ENCODE results near the gene GPR137B.
"Not testable (repeated sequence)": the region's sequence is repeated elsewhere in the genome, so short reads cannot be mapped to it uniquely, and the experiment has no call there.

The GPR137B gene, protein sequence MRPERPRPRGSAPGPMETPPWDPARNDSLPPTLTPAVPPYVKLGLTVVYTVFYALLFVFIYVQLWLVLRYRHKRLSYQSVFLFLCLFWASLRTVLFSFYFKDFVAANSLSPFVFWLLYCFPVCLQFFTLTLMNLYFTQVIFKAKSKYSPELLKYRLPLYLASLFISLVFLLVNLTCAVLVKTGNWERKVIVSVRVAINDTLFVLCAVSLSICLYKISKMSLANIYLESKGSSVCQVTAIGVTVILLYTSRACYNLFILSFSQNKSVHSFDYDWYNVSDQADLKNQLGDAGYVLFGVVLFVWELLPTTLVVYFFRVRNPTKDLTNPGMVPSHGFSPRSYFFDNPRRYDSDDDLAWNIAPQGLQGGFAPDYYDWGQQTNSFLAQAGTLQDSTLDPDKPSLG

DNA sequence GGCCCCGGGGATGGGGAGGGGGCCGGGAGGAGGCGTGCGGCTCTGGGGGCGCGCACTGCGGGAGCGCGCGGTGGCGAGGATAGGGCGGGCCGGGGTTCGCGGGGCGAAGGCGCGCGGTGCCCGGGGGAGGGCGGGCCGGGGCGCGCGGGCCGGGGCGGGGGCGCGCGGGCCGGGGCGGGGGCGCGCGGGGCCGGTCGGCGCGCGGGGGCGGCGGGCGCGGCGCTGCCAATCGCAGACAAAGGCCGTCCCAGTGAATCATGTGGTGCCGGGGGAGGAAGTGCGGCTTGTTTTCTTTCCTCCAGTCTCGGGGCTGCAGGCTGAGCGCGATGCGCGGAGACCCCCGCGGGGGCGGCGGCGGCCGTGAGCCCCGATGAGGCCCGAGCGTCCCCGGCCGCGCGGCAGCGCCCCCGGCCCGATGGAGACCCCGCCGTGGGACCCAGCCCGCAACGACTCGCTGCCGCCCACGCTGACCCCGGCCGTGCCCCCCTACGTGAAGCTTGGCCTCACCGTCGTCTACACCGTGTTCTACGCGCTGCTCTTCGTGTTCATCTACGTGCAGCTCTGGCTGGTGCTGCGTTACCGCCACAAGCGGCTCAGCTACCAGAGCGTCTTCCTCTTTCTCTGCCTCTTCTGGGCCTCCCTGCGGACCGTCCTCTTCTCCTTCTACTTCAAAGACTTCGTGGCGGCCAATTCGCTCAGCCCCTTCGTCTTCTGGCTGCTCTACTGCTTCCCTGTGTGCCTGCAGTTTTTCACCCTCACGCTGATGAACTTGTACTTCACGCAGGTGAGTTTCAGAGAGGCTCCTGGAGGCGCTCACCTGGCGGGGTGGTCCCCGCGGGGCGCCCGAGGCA, at the start of gene GPR137B:
GPR137B (plus strand) TSS at position 287 of the 851 bp plus-strand sequence; CDS start at position 371, 84 bp downstream.
- Histone ChIP-seq H3K9me2 (replicated peaks; ENCODE audit: insufficient read depth, low read length) (no peaks in the 10 kb centered on the region), H3F3A (ENCODE audit: insufficient read depth) (no peaks in the 10 kb centered on the region), H3K27me3 (ENCODE audit: low read length) (no peaks in the 10 kb centered on the region), H3K9ac (ENCODE audit: low read length) (peak within 1 kb of the TSS; percentile 69), H3K9me3 (ENCODE audit: insufficient read depth, low read length) (no peaks in the 10 kb centered on the region), H4K20me1 (ENCODE audit: low read depth, low read length) (peaks cover 3% of the 10 kb centered on the region; the same call in 1 of the 2 replicates), H3K36me3 (ENCODE audit: low read length) (no peaks in the 10 kb centered on the region), H3K4me2 (ENCODE audit: low read depth, low read length, poor library complexity, severe bottlenecking) (peak within 1 kb of the TSS; percentile 83), H3K4me3 (ENCODE audit: insufficient read depth, low read length, poor library complexity, severe bottlenecking) (peak within 1 kb of the TSS; percentile 82), H3K27ac (ENCODE audit: low read depth, low read length) (no peak within 1 kb of the TSS), H2AFZ (ENCODE audit: low read depth, low read length, severe bottlenecking) (peak within 1 kb of the TSS; percentile 97), H3K79me2 (ENCODE audit: insufficient read depth, low read length) (no peaks in the 10 kb centered on the region)
- TF ChIP-seq, protein P1, sequence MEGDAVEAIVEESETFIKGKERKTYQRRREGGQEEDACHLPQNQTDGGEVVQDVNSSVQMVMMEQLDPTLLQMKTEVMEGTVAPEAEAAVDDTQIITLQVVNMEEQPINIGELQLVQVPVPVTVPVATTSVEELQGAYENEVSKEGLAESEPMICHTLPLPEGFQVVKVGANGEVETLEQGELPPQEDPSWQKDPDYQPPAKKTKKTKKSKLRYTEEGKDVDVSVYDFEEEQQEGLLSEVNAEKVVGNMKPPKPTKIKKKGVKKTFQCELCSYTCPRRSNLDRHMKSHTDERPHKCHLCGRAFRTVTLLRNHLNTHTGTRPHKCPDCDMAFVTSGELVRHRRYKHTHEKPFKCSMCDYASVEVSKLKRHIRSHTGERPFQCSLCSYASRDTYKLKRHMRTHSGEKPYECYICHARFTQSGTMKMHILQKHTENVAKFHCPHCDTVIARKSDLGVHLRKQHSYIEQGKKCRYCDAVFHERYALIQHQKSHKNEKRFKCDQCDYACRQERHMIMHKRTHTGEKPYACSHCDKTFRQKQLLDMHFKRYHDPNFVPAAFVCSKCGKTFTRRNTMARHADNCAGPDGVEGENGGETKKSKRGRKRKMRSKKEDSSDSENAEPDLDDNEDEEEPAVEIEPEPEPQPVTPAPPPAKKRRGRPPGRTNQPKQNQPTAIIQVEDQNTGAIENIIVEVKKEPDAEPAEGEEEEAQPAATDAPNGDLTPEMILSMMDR (IDR thresholded peaks at IDR 0.05; ENCODE audit: insufficient read depth, low read length, poor library complexity, severe bottlenecking) = no peak
- TF ChIP-seq EZH2phosphoT487 (conservative IDR thresholded peaks at IDR 0.05; ENCODE audit: low read length) = no peak

DNA sequence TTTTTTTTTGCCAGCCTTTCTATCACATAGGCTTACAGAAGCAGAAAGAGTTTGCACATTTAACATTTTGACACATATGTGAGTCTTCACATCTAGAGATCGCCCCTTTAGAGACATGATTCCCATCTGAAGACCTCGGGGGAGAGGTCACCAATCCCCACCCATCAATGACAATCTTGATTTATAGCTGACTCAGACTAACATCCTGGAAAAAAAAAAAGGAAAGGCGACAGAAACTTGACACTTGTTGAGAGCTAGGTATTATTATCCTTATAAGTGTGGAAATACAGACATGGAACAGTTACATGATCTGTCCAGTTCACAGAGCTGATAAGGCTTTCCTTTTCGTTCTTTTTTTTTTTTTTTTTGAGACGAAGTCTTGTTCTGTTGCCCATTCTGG, 49.4 kb upstream of the GPR137B start:
- Histone ChIP-seq H3K36me3 (ENCODE audit: low read length) (no peaks in the 10 kb centered on the region), H3K9me2 (replicated peaks; ENCODE audit: insufficient read depth, low read length) (no peaks in the 10 kb centered on the region), H3K9me3 (ENCODE audit: insufficient read depth, low read length) (peaks cover 5% of the 10 kb centered on the region; the same call in 1 of the 2 replicates), H3K4me3 (ENCODE audit: insufficient read depth, low read length, poor library complexity, severe bottlenecking) (no peak overlapping the region), H3K9ac (ENCODE audit: low read length) (no peak overlapping the region), H4K20me1 (ENCODE audit: low read depth, low read length) (no peaks in the 10 kb centered on the region), H3K4me2 (ENCODE audit: low read depth, low read length, poor library complexity, severe bottlenecking) (no peak overlapping the region), H3F3A (ENCODE audit: insufficient read depth) (no peaks in the 10 kb centered on the region), H3K79me2 (ENCODE audit: insufficient read depth, low read length) (no peaks in the 10 kb centered on the region), H3K27ac (ENCODE audit: low read depth, low read length) (no peak overlapping the region), H3K27me3 (ENCODE audit: low read length) (no peaks in the 10 kb centered on the region), H2AFZ (ENCODE audit: low read depth, low read length, severe bottlenecking) (no peak overlapping the region)
- TF ChIP-seq EZH2phosphoT487 (conservative IDR thresholded peaks at IDR 0.05; ENCODE audit: low read length) = no peak
- TF ChIP-seq, protein P1 (IDR thresholded peaks at IDR 0.05; ENCODE audit: insufficient read depth, low read length, poor library complexity, severe bottlenecking) = no peak

DNA sequence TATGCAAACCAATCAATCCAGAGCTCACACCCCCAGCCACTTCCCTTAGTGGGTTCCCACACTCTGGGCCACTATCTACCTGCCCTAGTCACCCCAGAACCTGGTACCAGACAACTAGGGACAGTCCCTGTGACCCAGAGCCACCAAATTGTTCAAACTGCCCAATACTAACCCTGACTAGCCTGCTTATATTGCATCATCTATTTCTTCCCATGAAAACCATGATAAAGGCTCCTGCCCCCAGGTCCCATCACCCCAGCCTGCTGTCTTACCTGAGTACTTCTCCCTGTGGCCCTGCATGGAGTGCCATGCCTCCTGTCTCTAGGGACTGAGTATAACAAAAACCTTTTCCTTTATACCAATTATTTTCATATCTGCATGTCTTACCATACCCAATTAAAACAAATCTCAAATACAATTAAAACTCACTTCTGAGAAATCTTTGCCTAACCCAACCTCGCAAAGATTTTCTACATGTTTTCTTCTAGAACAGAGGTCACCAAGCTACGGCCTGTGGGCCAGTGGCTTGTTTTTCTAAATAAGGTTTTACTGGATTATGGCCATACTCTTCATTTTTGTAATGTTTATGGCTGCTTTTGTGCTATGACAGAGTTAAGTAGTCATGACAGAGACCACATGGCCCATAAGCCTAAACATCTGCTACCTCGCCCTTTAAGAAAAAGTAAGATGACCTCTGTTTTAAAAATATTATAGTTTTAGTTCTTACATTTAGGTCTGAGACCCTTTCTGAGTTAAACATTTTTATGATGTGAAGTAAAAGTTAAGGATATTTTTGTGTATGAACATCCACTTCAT, 46.4 kb upstream of the GPR137B start:
- no peak overlapping the region for H3K4me3 ChIP-seq (ENCODE audit: insufficient read depth, low read length, poor library complexity, severe bottlenecking)
- no peaks in the 10 kb centered on the region for H3F3A ChIP-seq (ENCODE audit: insufficient read depth)
- no peak overlapping the region for H3K27ac ChIP-seq (ENCODE audit: low read depth, low read length)
- H3K79me2 ChIP-seq (ENCODE audit: insufficient read depth, low read length) = no peaks in the 10 kb centered on the region
- H3K9ac ChIP-seq (ENCODE audit: low read length) = no peak overlapping the region
- H3K36me3 ChIP-seq (ENCODE audit: low read length) = no peaks in the 10 kb centered on the region
- H4K20me1 ChIP-seq (ENCODE audit: low read depth, low read length) = no peaks in the 10 kb centered on the region
- no peaks in the 10 kb centered on the region for H3K9me2 ChIP-seq (replicated peaks; ENCODE audit: insufficient read depth, low read length)
- H3K9me3 ChIP-seq (ENCODE audit: insufficient read depth, low read length) = peaks cover 5% of the 10 kb centered on the region; the same call in 1 of the 2 replicates
- TF ChIP-seq, protein P1 (IDR thresholded peaks at IDR 0.05; ENCODE audit: insufficient read depth, low read length, poor library complexity, severe bottlenecking) = no peak
- TF ChIP-seq EZH2phosphoT487 (conservative IDR thresholded peaks at IDR 0.05; ENCODE audit: low read length) = no peak
- H3K27me3 ChIP-seq (ENCODE audit: low read length) = no peaks in the 10 kb centered on the region
- H3K4me2 ChIP-seq (ENCODE audit: low read depth, low read length, poor library complexity, severe bottlenecking) = no peak overlapping the region
- H2AFZ ChIP-seq (ENCODE audit: low read depth, low read length, severe bottlenecking) = no peak overlapping the region

DNA sequence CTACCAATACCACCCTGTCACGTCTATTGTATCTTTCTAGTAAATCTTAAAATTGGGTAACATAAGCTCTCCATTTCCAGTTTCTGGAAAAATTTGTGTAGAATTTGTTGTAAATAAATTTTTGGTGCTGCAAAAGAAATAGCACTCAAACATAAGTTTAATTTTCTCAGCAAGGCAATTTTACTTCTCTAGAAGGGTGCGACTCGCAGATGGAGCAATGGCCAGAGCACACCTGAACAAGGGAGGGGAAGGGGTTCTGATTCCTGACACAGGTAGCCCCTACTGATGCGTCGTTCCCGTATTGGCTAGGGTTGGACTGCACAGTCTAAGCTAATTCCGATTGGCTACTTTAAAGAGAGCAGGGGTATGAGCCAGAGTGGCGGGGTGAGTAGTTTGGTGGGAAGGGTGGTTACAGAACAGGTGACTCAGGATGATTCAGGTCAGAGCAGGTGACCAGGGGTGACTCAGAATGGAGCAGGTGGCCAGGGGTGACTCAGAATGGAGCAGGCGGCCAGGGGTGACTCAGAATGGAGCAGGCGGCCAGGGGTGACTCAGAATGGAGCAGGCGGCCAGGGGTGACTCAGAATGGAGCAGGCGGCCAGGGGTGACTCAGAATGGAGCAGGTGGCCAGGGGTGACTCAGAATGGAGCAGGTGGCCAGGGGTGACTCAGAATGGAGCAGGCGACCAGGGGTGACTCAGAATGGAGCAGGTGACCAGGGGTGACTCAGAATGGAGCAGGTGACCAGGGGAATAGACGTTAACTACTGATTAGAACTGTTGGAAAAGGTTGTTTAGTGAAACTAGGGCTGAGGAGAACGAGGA, 45.5 kb upstream of the GPR137B start:
- H3K79me2 ChIP-seq (ENCODE audit: insufficient read depth, low read length); H3K36me3 ChIP-seq (ENCODE audit: low read length); H3K27me3 ChIP-seq (ENCODE audit: low read length); H3K9me2 ChIP-seq (replicated peaks; ENCODE audit: insufficient read depth, low read length); H3K4me2 ChIP-seq (ENCODE audit: low read depth, low read length, poor library complexity, severe bottlenecking); H3K27ac ChIP-seq (ENCODE audit: low read depth, low read length); H3K9ac ChIP-seq (ENCODE audit: low read length); H3F3A ChIP-seq (ENCODE audit: insufficient read depth); H2AFZ ChIP-seq (ENCODE audit: low read depth, low read length, severe bottlenecking); H3K4me3 ChIP-seq (ENCODE audit: insufficient read depth, low read length, poor library complexity, severe bottlenecking); H4K20me1 ChIP-seq (ENCODE audit: low read depth, low read length); H3K9me3 ChIP-seq (ENCODE audit: insufficient read depth, low read length): not testable (repeated sequence)

Data from SU-DHL-6 (cell line).